KMS-11 (cell line): ENCODE results near the gene EPHB3.

Experiments
- H2AFZ ChIP-seq: fragments of 200-600 bp; sonication (generic); 2 replicates; pipeline ENCODE4 v1.6.1; 2016; ENCODE audit warnings: antibody characterized with exemption, mixed run types, low read depth
- H3K27ac ChIP-seq: fragments of 200-600 bp; sonication (generic); 2 replicates; pipeline ENCODE4 v1.6.1; 2016; ENCODE audit warnings: mild to moderate bottlenecking, mixed run types
- H3K27me3 ChIP-seq: fragments of 200-600 bp; sonication (generic); 2 replicates; pipeline ENCODE4 v1.6.1; 2017; ENCODE audit warnings: mild to moderate bottlenecking, low read depth, mixed run types, moderate library complexity; ENCODE audit not compliant: insufficient read depth
- H3K36me3 ChIP-seq: fragments of 200-600 bp; sonication (generic); 2 replicates; pipeline ENCODE4 v1.6.1; 2017; ENCODE audit warnings: mild to moderate bottlenecking, mixed run types; ENCODE audit not compliant: insufficient read depth
- H3K4me1 ChIP-seq: fragments of 200-600 bp; sonication (generic); 2 replicates; pipeline ENCODE4 v1.6.1; 2016; ENCODE audit warnings: mild to moderate bottlenecking, low read depth, mixed run types; ENCODE audit not compliant: poor library complexity, severe bottlenecking
- H3K4me2 ChIP-seq: fragments of 200-600 bp; sonication (generic); 2 replicates; pipeline ENCODE4 v1.7.0; 2016; ENCODE audit warnings: mild to moderate bottlenecking, mixed run types
- H3K4me3 ChIP-seq: fragments of 200-600 bp; sonication (generic); IDR thresholded peaks from 2 replicates; pipeline ENCODE4 v1.6.1; 2017; ENCODE audit warnings: low read depth, low read length, mixed read lengths; ENCODE audit not compliant: insufficient read depth
- H3K79me2 ChIP-seq: fragments of 200-600 bp; sonication (generic); 2 replicates; pipeline ENCODE4 v1.6.1; 2016; ENCODE audit warnings: low read depth, mixed run types; ENCODE audit not compliant: insufficient read depth
- H3K9ac ChIP-seq: fragments of 200-600 bp; sonication (generic); 2 replicates; pipeline ENCODE4 v1.6.1; 2016; ENCODE audit warnings: mild to moderate bottlenecking, mixed run types
- H4K20me1 ChIP-seq: fragments of 200-600 bp; sonication (generic); 2 replicates; pipeline ENCODE4 v1.6.1; 2016; ENCODE audit warnings: mild to moderate bottlenecking, mixed run types; ENCODE audit not compliant: insufficient read depth
- TF ChIP-seq, protein P1 (sequence below): fragments of 200-600 bp; sonication (generic); conservative IDR thresholded peaks from 2 replicates; pipeline ENCODE4 v1.6.1; 2017; ENCODE audit warnings: low read depth, mild to moderate bottlenecking, antibody characterized with exemption, low read length, moderate library complexity, mixed read lengths

EPHB3 gene

DNA sequence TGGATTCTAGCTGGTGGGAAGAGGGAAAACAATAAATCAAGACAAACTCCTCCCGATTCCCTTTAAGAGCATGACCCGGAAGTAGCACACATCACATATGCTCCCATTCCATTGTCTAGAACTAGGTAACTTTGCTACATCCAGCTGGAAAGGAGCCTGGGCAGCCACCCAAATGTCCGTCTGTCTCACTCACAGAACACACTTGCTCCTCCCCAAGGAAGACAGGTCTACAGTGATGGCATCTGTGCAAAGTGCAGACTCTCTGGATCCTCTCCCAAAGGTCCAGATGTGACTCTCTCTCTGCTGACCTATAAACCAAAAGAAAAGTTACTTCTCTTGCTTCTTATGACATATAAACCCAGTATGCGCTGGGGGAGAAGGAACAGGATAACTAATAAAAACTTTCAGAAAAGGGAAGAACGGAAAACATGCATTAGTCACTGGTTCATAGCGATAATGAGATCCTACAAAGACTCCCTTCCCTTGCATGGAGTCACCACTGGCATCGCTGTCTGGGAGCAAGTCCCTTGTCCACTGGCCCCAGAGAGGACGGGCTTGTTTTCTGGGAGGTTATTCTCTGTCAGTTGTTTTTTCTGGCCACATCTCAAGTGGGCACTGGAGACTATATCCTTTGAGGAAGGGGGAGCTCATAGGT, 29.8 kb upstream of the EPHB3 start:
- Histone ChIP-seq H3K4me1 (no peaks in the 10 kb centered on the region), H3K4me3 (no peak overlapping the region), H3K4me2 (no peak overlapping the region), H3K79me2 (no peaks in the 10 kb centered on the region), H3K36me3 (no peaks in the 10 kb centered on the region), H3K27ac (no peak overlapping the region), H3K9ac (no peak overlapping the region), H2AFZ (no peak overlapping the region), H3K27me3 (no peaks in the 10 kb centered on the region), H4K20me1 (no peaks in the 10 kb centered on the region)
- TF ChIP-seq, protein P1, sequence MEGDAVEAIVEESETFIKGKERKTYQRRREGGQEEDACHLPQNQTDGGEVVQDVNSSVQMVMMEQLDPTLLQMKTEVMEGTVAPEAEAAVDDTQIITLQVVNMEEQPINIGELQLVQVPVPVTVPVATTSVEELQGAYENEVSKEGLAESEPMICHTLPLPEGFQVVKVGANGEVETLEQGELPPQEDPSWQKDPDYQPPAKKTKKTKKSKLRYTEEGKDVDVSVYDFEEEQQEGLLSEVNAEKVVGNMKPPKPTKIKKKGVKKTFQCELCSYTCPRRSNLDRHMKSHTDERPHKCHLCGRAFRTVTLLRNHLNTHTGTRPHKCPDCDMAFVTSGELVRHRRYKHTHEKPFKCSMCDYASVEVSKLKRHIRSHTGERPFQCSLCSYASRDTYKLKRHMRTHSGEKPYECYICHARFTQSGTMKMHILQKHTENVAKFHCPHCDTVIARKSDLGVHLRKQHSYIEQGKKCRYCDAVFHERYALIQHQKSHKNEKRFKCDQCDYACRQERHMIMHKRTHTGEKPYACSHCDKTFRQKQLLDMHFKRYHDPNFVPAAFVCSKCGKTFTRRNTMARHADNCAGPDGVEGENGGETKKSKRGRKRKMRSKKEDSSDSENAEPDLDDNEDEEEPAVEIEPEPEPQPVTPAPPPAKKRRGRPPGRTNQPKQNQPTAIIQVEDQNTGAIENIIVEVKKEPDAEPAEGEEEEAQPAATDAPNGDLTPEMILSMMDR = no peak

DNA sequence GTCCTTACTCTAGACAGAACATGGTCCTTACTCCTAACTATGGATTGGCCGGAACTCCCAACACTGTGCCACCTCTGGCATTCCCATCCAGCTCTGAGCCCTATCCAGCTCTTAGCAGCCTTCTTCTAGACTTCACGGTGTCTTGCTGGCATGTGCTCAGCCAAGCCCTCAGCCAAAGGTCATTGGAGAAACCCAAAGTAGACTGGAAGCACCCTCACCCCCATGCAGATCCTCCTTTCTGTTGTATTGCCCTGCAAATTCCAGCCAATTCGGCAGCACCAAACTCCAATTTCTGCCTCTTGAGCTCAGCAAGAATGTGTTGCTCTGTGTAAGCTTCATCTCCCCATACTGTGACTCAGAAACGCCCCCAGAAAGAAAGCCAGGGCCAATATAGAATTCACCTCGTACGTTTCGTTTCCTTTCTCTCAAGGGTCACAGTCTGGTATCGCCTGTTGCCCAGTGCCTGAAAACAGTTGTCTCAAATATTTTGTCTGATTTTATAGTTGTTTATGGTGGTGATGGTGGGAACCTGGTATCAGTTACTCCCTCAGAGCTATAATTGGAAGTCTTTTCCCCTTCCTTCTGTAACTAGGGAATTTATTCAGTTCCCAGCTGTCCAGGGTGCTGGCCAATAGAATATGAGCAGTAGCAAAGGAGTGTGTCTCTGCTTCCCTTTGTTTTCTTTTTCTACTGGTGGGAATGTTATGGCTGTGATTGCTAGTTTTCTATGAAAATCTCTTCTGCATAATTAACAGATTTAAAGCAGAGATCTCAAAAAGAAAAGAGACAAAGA, 28.4 kb upstream of the EPHB3 start:
- no peak overlapping the region for H3K27ac ChIP-seq
- no peaks in the 10 kb centered on the region for H3K27me3 ChIP-seq
- TF ChIP-seq, protein P1 = no peak
- H3K79me2 ChIP-seq = no peaks in the 10 kb centered on the region
- H2AFZ ChIP-seq = no peak overlapping the region
- no peaks in the 10 kb centered on the region for H4K20me1 ChIP-seq
- no peak overlapping the region for H3K4me3 ChIP-seq
- no peaks in the 10 kb centered on the region for H3K36me3 ChIP-seq
- H3K4me2 ChIP-seq = no peak overlapping the region
- no peaks in the 10 kb centered on the region for H3K4me1 ChIP-seq
- no peak overlapping the region for H3K9ac ChIP-seq

DNA sequence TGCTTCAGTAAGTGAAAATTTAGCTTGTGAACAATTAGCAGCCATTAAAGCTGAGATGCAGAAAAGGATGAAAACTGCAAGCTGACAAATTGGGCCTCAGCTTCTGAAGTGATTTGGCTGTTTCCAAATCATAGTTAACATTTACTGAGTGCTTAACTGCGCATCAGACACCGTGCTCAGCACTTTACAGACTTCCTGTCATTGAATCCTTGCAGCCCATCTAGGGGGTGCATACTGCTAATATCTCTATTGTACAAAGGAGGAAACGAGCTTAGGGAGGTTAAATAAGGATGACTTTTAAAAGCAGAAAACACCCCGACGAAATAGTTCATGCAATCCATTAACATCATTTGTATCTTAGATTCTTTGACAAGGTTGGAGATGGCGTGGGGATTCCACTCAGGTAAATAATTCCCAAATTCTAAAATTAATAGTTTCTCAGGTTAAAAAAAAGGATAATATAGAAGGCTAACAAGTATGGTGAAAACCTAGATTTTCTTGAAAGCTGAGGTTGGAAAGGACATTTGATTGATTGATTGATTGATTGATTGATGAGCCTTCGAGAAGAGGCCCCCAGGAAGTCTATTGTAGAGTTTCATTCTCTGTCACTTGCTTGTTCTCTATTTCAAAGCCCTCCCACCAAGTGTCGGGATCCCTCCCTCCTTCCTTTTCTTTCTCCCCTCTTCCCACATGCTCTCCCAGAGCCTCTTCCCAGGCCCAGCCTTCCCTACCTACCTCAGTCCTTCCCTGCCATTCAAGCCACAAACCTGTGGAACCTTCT, 23.5 kb upstream of the EPHB3 start:
- Histone ChIP-seq H3K27me3 (peaks cover 12% of the 10 kb centered on the region; the same call in 1 of the 2 replicates), H3K27ac (no peak overlapping the region), H2AFZ (no peak overlapping the region)

DNA sequence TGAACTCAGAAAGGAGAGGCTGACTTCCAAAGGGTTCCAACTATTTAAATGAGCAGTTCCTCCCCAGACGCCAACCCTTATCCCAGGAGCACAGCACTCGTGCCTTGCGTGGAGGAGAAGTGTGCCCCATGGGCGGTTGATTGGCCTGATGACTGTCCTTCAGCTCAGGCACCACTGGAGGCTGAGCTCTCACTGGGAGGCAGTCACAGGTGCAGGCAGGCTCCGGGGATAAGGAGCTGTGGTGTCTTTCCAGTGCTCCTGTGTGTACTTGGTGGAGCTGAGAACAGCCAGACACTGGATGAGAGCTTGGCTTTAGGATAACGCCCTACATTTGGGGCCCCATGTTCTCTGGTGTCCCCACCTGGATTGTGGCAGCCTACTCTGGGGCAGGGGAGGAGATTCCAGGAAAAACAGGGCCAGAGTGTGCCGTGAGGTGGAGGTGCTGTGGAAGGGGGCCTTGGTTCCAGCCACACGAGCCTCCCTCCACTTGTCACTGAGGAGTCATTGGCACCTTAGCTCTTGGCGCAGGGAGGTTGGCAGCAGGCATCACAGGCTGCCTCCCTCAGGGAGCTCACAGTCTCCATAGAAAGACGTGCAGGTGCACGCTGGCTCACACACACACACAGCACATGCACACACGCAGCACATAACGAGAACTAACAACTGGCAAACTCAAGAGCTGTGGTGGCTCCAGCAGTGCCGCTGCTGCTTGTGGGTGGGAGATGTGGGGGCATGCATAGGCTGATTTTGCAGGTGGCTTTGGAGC, 22.7 kb upstream of the EPHB3 start:
- no peaks in the 10 kb centered on the region for H3K36me3 ChIP-seq
- H3K79me2 ChIP-seq = no peaks in the 10 kb centered on the region
- no peak overlapping the region for H2AFZ ChIP-seq
- H3K27ac ChIP-seq = no peak overlapping the region
- TF ChIP-seq, protein P1 = no peak
- H3K4me1 ChIP-seq = no peaks in the 10 kb centered on the region
- no peak overlapping the region for H3K4me2 ChIP-seq
- no peak overlapping the region for H3K9ac ChIP-seq
- no peaks in the 10 kb centered on the region for H4K20me1 ChIP-seq
- no peak overlapping the region for H3K4me3 ChIP-seq
- peaks cover 15% of the 10 kb centered on the region; the same call in 1 of the 2 replicates for H3K27me3 ChIP-seq

More for the DNA sequence above, 23.5 kb upstream of the EPHB3 start:
- Histone ChIP-seq H4K20me1 (no peaks in the 10 kb centered on the region), H3K4me3 (no peak overlapping the region), H3K79me2 (no peaks in the 10 kb centered on the region), H3K4me1 (no peaks in the 10 kb centered on the region), H3K36me3 (no peaks in the 10 kb centered on the region), H3K4me2 (no peak overlapping the region), H3K9ac (no peak overlapping the region)
- TF ChIP-seq, protein P1 = no peak
